ENCODE data around the gene TIMM50. TPM values are rescaled to one million over a fixed set of nuclear protein-coding genes. Genes with fewer than 3 reads are reported as not detected.

Gene TIMM50
- total RNA-seq, 1 experiment from 2014 or later, result 85.5 TPM

DNA sequence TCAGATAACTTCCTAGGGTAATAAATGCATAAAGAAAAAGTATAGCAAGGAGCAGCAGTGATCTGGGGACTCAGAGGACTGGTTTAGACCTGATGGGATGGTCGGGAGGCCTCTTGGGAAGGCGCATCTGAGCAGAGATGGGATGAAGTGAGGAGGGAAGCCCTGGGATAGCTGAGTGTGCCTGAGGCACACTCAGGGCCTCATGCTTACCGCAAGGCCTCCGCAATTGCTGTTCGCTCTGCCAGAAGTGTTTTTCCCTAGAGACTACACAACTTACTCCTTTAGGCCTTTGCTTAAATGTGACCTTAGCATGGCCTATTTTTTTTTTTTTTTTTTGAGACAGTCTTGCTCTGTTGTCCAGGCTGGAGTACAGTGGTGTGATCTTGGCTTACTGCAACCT lies 14.0 kb downstream of the TIMM50 start:
- Histone ChIP-seq H3K4me3 (no peak overlapping the region), H3K4me1 (replicated peaks; ENCODE audit: insufficient read depth) (peaks cover 5% of the 10 kb centered on the region; the same call in 1 of the 2 replicates), H4K20me1 (ENCODE audit: insufficient read depth) (no peaks in the 10 kb centered on the region), H3K36me3 (ENCODE audit: low read depth) (no peaks in the 10 kb centered on the region), H3K27ac (no peak overlapping the region), H3F3A (ENCODE audit: insufficient read depth, low read depth) (peaks cover 16% of the 10 kb centered on the region; the same call in 1 of the 2 replicates), H3K9me3 (ENCODE audit: insufficient read depth, low read depth) (no peaks in the 10 kb centered on the region), H3K79me2 (ENCODE audit: low read depth) (no peaks in the 10 kb centered on the region), H3K4me2 (no peak overlapping the region), H3K9me2 (ENCODE audit: insufficient read depth) (no peaks in the 10 kb centered on the region), H2AFZ (no peak overlapping the region), H3K27me3 (ENCODE audit: insufficient read depth, low read depth) (peaks cover 22% of the 10 kb centered on the region)
- TF ChIP-seq, protein P1, sequence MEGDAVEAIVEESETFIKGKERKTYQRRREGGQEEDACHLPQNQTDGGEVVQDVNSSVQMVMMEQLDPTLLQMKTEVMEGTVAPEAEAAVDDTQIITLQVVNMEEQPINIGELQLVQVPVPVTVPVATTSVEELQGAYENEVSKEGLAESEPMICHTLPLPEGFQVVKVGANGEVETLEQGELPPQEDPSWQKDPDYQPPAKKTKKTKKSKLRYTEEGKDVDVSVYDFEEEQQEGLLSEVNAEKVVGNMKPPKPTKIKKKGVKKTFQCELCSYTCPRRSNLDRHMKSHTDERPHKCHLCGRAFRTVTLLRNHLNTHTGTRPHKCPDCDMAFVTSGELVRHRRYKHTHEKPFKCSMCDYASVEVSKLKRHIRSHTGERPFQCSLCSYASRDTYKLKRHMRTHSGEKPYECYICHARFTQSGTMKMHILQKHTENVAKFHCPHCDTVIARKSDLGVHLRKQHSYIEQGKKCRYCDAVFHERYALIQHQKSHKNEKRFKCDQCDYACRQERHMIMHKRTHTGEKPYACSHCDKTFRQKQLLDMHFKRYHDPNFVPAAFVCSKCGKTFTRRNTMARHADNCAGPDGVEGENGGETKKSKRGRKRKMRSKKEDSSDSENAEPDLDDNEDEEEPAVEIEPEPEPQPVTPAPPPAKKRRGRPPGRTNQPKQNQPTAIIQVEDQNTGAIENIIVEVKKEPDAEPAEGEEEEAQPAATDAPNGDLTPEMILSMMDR (conservative IDR thresholded peaks at IDR 0.05), result no peak
- no peak for TF ChIP-seq EZH2 (IDR thresholded peaks at IDR 0.05; ENCODE audit: low read depth)
- DNase-seq, result no peak
- POLR2A ChIA-PET (ENCODE audit: unreplicated experiment), result interaction anchor here (0.6 kb wide), 1 partner anchor 46 kb away, joined by 3 read pairs; no protein-coding TSS in a partner anchor
- intact Hi-C loops (cut with micrococcal nuclease; ENCODE audit: unreplicated experiment), result no loop called here
- CTCF ChIA-PET, result interaction anchor here (0.6 kb wide), 1 partner anchor 328 kb away, joined by 4 read pairs; no protein-coding TSS in a partner anchor
- BruUV-seq (replicated peaks), result no TSS peak

DNA sequence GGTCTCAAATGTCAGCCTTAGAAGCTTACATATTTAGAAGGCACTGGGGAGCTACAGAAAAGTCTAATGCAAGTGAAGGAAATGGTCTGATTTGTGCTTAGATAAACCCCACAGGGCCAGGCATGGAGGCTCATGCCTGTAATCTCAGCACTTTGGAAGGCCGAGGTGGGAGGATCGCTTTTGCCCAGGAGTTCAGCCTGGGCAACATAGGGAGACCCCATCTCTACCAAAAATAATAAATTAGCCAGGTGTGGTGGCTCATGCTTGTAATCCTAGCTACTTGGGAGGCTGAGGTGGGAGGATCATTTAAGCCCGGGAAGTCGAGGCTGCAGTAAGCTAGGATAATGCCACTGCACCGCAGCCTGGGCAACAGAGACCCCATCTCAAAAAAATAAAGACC lies 15.4 kb downstream of the TIMM50 start:
- H4K20me1 ChIP-seq (ENCODE audit: insufficient read depth), result no peaks in the 10 kb centered on the region
- TF ChIP-seq, protein P1 (conservative IDR thresholded peaks at IDR 0.05), result no peak
- TF ChIP-seq EZH2 (IDR thresholded peaks at IDR 0.05; ENCODE audit: low read depth), result no peak
- no peak overlapping the region for H3K4me2 ChIP-seq
- BruUV-seq (replicated peaks), result no TSS peak
- H3K27me3 ChIP-seq (ENCODE audit: insufficient read depth, low read depth), result peaks cover 36% of the 10 kb centered on the region
- no peak overlapping the region for H3K4me3 ChIP-seq
- ChIA-PET POLR2A (ENCODE audit: unreplicated experiment) (no interaction called here), CTCF (interaction anchor here (0.6 kb wide), 1 partner anchor 876 kb away, joined by 3 read pairs; no protein-coding TSS in a partner anchor)
- no peak overlapping the region for H3K27ac ChIP-seq
- peaks cover 16% of the 10 kb centered on the region; the same call in 1 of the 2 replicates for H3F3A ChIP-seq (ENCODE audit: insufficient read depth, low read depth)
- no peak for DNase-seq
- no peaks in the 10 kb centered on the region for H3K36me3 ChIP-seq (ENCODE audit: low read depth)
- intact Hi-C loops (cut with micrococcal nuclease; ENCODE audit: unreplicated experiment), result no loop called here
- H3K79me2 ChIP-seq (ENCODE audit: low read depth), result no peaks in the 10 kb centered on the region
- no peaks in the 10 kb centered on the region for H3K9me2 ChIP-seq (ENCODE audit: insufficient read depth)
- H2AFZ ChIP-seq, result no peak overlapping the region
- H3K9me3 ChIP-seq (ENCODE audit: insufficient read depth, low read depth), result no peaks in the 10 kb centered on the region
- peaks cover 5% of the 10 kb centered on the region; the same call in 1 of the 2 replicates for H3K4me1 ChIP-seq (replicated peaks; ENCODE audit: insufficient read depth)

DNA sequence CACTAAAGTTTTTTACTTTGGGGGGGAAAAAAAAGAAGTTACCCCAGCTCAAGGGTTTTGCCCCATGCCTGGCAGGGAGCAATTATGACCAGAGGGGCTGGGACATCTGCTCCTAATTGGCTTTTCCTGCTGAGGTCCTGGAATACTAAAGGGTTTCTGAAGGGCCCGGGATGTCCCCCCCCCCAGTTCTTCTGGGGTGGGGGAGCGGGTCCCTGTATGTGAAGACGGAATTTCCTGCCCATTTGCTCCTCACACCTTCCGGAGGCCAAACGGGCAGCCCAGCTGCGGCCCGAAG lies 17.0 kb downstream of the TIMM50 start:
- H3F3A ChIP-seq (ENCODE audit: insufficient read depth, low read depth), result peaks cover 9% of the 10 kb centered on the region; the same call in 1 of the 2 replicates
- TF ChIP-seq EZH2 (IDR thresholded peaks at IDR 0.05; ENCODE audit: low read depth), result no peak
- TF ChIP-seq, protein P1 (conservative IDR thresholded peaks at IDR 0.05), result no peak
- no peak overlapping the region for H3K27ac ChIP-seq
- BruUV-seq (replicated peaks), result no TSS peak
- H4K20me1 ChIP-seq (ENCODE audit: insufficient read depth), result no peaks in the 10 kb centered on the region
- no peak overlapping the region for H3K4me3 ChIP-seq
- peaks cover 37% of the 10 kb centered on the region for H3K27me3 ChIP-seq (ENCODE audit: insufficient read depth, low read depth)
- peaks cover 5% of the 10 kb centered on the region; the same call in 1 of the 2 replicates for H3K4me1 ChIP-seq (replicated peaks; ENCODE audit: insufficient read depth)
- POLR2A ChIA-PET (ENCODE audit: unreplicated experiment), result interaction anchor here (0.7 kb wide), 1 partner anchor 337 kb away, joined by 4 read pairs; no protein-coding TSS in a partner anchor
- H3K36me3 ChIP-seq (ENCODE audit: low read depth), result no peaks in the 10 kb centered on the region
- no peak for DNase-seq
- intact Hi-C loops (cut with micrococcal nuclease; ENCODE audit: unreplicated experiment), result no loop called here
- CTCF ChIA-PET, result no interaction called here
- peak overlapping the region; percentile 40; the same call in 1 of the 2 replicates for H3K4me2 ChIP-seq
- no peaks in the 10 kb centered on the region for H3K9me3 ChIP-seq (ENCODE audit: insufficient read depth, low read depth)
- H3K9me2 ChIP-seq (ENCODE audit: insufficient read depth), result no peaks in the 10 kb centered on the region
- no peak overlapping the region for H2AFZ ChIP-seq
- no peaks in the 10 kb centered on the region for H3K79me2 ChIP-seq (ENCODE audit: low read depth)

Measured in PC-9 (cell line).